Sigmoid colon (tissue), 7 donors: ENCODE data around the gene AFF4. TPM values are rescaled to one million over a fixed set of nuclear protein-coding genes. Genes with fewer than 3 reads are reported as not detected.

Experiments used
- DNase-seq: peaks from one replicate; pipeline ENCODE4 v3.0.0-alpha.2; 2019
- H3K27ac ChIP-seq, 4 donors: fragments of 200-600 bp; sonication (generic); one replicate each; pipeline ENCODE4 v1.5.1; 2016 to 2019; ENCODE audit warnings: mild to moderate bottlenecking in 1 of 4
- H3K27me3 ChIP-seq, 3 donors: fragments of 200-600 bp; sonication (generic); one replicate each; pipeline ENCODE4 v1.5.1; 2019; ENCODE audit warnings: mild to moderate bottlenecking in 1 of 3
- H3K36me3 ChIP-seq, 4 donors: fragments of 200-600 bp; sonication (generic); one replicate each; pipeline ENCODE4 v1.5.1; 2016 to 2019
- H3K4me1 ChIP-seq, 4 donors: fragments of 200-600 bp; sonication (generic); one replicate each; pipeline ENCODE4 v1.5.1; 2017 to 2019
- H3K4me3 ChIP-seq, 4 donors: fragments of 200-600 bp; sonication (generic); one replicate each; pipeline ENCODE4 v1.5.1; 2017 to 2019; ENCODE audit warnings: mild to moderate bottlenecking in 2 of 4, moderate library complexity in 1 of 4
- H3K9me3 ChIP-seq, 4 donors: fragments of 200-600 bp in 3 of 4; sonication (generic) in 3 of 4; one replicate each; pipeline versions ENCODE4 v1.5.1 to v1.6.1; 2013 to 2019
- CTCF ChIP-seq, 4 experiments: fragments of 450-650 bp in 3 of 4; fragments of 200-600 bp in 1 of 4; IDR thresholded peaks; one replicate each; pipeline ENCODE4 v1.5.1; 2016 to 2019; ENCODE audit warnings: antibody characterized with exemption in 4 of 4, mild to moderate bottlenecking in 3 of 4, moderate library complexity in 2 of 4
- EP300 ChIP-seq, 4 donors: sonication (generic); formaldehyde crosslinking; IDR thresholded peaks; one replicate each; pipeline ENCODE4 v1.6.1; 2017; ENCODE audit warnings: antibody characterized with exemption in 4 of 4
- POLR2A ChIP-seq, 2 donors: fragments of 450-650 bp; IDR thresholded peaks; one replicate each; pipeline ENCODE4 v1.6.1; 2016; ENCODE audit warnings: antibody characterized with exemption in 2 of 2, mild to moderate bottlenecking in 2 of 2, moderate library complexity in 2 of 2
- POLR2AphosphoS5 ChIP-seq, 4 donors: sonication (generic); formaldehyde crosslinking; IDR thresholded peaks; one replicate each; pipeline ENCODE4 v1.6.1; 2017; ENCODE audit warnings: antibody characterized with exemption in 4 of 4
- WGBS, 2 donors: extraction: QIAGEN DNeasy Blood & Tissue Kit; methylation state at CpG; one replicate each; pipeline ENCODE4 v1.1.7; 2013; 5-methylcytosine and 5-hydroxymethylcytosine counted together
- intact Hi-C: fragments of 100-400 bp; cut with DNase I; formaldehyde crosslinking; loops from one replicate; pipeline ENCODE4 v1.15.1; 2023
- polyA plus RNA-seq, 3 donors: library from polyadenylated mRNA; stranded (reverse); fragments of 200-250 nt; gene quantifications; one replicate each; pipeline ENCODE4 v1.2.3, GENCODE V29; 2013
- total RNA-seq, 4 donors: library from RNA; depleted of rRNA; stranded (reverse); fragments of >200 nt; gene quantifications; one replicate each; pipeline ENCODE4 v1.1.0, GENCODE V29; 2016
- donor health status: healthy with polysubstance abuse.
- donor health status: Bipolar disorder and iron deficiency.
- donor health status: healthy.

Gene AFF4
- total and polyA plus RNA-seq, 7 donors: 9.0 to 74.0 (median 52.4) TPM

DNA sequence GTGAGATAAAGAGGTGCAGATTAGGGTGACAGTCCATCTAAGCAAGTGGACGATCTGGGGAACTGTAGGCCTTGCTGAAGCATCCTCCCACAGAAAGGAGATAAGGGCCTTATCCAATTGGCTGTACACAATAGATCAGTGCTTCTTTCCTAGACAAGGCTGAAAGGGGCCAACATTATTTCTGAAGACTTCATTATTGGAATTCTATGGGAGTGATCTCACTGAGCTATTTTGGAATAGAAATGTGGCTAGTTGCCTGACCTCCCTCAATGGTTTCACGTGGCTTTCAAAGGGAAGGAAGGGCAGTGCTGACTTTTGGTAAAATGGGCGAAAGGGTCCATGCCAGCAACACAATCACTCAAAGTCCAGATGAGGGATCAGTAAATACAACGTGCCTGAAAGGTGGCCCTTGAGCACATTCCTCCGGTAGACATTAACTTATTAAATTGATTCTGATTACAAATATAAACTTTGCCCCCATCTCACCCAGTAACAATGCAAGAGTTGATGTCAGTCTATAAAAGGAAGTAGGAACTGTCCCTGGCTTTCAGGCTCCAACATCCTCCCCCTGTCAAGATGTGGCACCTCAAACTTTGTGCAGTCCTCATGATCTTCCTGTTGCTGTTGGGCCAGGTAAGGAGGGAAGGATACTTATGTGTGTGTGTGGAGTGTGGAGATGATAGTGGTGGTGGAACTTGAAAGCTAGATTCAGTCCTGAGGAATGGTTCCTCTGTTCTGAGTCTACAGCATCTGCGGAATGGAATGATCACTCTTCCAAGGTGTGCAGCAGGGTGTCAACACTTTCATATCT, 90.1 kb downstream of the AFF4 start, which contains the start of gene LEAP2:
TSS of gene LEAP2 (plus strand) at position 550 of the 811 bp plus-strand sequence. CDS start at position 577, 27 bp downstream.
- Histone ChIP-seq H3K4me1 (peaks cover 0 to 20% (median 12%) of the 10 kb centered on the region in 4 donors), H3K9me3 (no peaks in the 10 kb centered on the region), H3K4me3 (no peak within 1 kb of the TSS), H3K36me3 (peaks cover 0 to 67% (median 11%) of the 10 kb centered on the region in 4 donors), H3K27me3 (no peaks in the 10 kb centered on the region), H3K27ac (peak within 1 kb of the TSS in 1 of 4 donors; percentile 17)
- intact Hi-C loops: no loop called here
- 25 to 61% methylated on average over 6 of the region's 6 CpGs for WGBS, 2 donors
- peak in 2 of 4 donors; percentile 12 to 31 for TF ChIP-seq POLR2AphosphoS5 (IDR thresholded peaks at IDR 0.05)
- TF ChIP-seq EP300 (IDR thresholded peaks at IDR 0.05): no peak
- DNase-seq: no peak

GRCh38 chr5:132872788-132873118, 90.7 kb downstream of the AFF4 start:
- no peak overlapping the region for H3K4me3 ChIP-seq
- peak overlapping the region in 1 of 4 donors; percentile 17 for H3K27ac ChIP-seq
- peaks cover 0 to 19% (median 11%) of the 10 kb centered on the region in 4 donors for H3K4me1 ChIP-seq
- H3K36me3 ChIP-seq: peaks cover 0 to 68% (median 11%) of the 10 kb centered on the region in 4 donors
- TF ChIP-seq EP300 (IDR thresholded peaks at IDR 0.05): no peak
- no peak for TF ChIP-seq POLR2AphosphoS5 (IDR thresholded peaks at IDR 0.05)
- TF ChIP-seq CTCF (IDR thresholded peaks at IDR 0.05): no peak
- no peak for TF ChIP-seq POLR2A (IDR thresholded peaks at IDR 0.05)
- 100% methylated on average over 1 of the region's 1 CpG for WGBS, 2 donors
- DNase-seq: no peak
- H3K9me3 ChIP-seq: no peaks in the 10 kb centered on the region
- H3K27me3 ChIP-seq: no peaks in the 10 kb centered on the region
- intact Hi-C loops: no loop called here

DNA sequence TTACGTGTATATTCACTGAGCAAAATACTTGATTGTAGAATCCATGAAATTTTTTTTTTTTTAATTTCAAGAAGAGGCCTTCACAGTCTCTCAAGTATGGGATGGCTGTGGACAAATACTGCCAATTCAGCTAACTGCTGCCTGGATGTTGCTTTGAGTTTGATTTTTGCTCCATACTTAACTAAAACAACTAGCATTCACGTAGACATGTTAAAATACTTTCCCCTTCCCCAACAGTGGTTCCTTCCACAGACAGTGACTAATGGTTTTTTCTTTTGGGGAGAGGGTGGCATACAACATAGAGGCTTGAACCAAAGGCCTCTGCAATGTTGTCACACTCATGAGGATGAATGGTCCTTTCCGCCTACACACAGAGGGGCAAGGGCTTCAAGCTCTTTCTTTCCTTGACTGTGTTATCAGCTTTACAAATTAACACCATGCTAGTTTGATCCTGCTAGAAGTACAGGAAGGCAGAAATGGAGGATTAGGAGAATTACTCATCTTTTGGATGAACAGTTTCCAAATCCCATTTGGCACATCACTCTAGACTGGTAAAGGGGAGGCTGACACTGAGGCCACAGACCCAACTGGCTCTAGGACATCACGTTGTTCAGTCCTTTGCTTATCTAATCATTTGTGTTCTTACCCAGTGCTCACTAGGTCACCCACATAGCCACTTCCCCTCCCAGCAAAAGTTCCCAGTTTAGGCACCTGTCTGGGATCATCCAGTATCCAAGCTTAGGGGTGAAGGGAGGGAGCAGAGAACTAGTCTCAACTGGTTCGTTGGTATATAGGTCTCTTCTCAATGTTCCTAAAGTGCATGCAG, 91.8 kb downstream of the AFF4 start:
- 90 to 91% methylated on average over 5 of the region's 5 CpGs for WGBS, 2 donors
- Histone ChIP-seq H3K9me3 (no peaks in the 10 kb centered on the region), H3K27me3 (no peaks in the 10 kb centered on the region), H3K36me3 (peaks cover 0 to 61% (median 11%) of the 10 kb centered on the region in 4 donors), H3K4me3 (no peak overlapping the region), H3K4me1 (peaks cover 0 to 24% (median 13%) of the 10 kb centered on the region in 4 donors), H3K27ac (no peak overlapping the region)
- no peak for TF ChIP-seq CTCF (IDR thresholded peaks at IDR 0.05)
- peak in 1 of 4 donors; percentile 4 for TF ChIP-seq POLR2AphosphoS5 (IDR thresholded peaks at IDR 0.05)
- intact Hi-C loops: no loop called here
- no peak for DNase-seq

DNA sequence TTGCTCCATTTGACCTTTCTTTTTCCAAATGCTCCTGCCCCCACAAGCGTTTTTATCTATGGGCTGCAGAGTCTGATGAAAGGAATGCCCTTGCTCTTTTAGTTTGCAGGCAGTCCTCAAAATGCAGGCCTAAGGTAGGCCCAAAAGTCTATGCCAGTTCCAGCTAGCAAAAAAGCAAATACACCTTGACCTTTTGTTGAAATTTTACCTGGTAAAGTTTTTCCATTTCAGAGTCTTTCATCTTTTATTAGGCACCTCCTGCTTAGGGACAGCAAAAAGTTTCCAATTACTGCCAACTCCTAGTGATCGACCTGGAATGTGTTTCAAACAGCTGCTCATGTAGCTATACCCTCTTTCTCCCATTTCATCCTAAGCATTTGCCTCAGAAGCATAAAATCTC, 92.6 kb downstream of the AFF4 start:
- no peaks in the 10 kb centered on the region for H3K9me3 ChIP-seq
- H3K27ac ChIP-seq: no peak overlapping the region
- no peak for TF ChIP-seq POLR2A (IDR thresholded peaks at IDR 0.05)
- no peak for TF ChIP-seq POLR2AphosphoS5 (IDR thresholded peaks at IDR 0.05)
- no peak for TF ChIP-seq CTCF (IDR thresholded peaks at IDR 0.05)
- no peak for TF ChIP-seq EP300 (IDR thresholded peaks at IDR 0.05)
- H3K4me3 ChIP-seq: no peak overlapping the region
- H3K27me3 ChIP-seq: no peaks in the 10 kb centered on the region
- intact Hi-C loops: no loop called here
- 68 to 78% methylated on average over 2 of the region's 2 CpGs for WGBS, 2 donors
- no peak for DNase-seq
- H3K4me1 ChIP-seq: peaks cover 0 to 28% (median 16%) of the 10 kb centered on the region in 4 donors
- peaks cover 0 to 53% (median 10%) of the 10 kb centered on the region in 4 donors for H3K36me3 ChIP-seq

- no peak for DNase-seq
- no peaks in the 10 kb centered on the region for H3K27me3 ChIP-seq
- H3K4me3 ChIP-seq: no peak overlapping the region
- H3K4me1 ChIP-seq: peaks cover 0 to 30% (median 20%) of the 10 kb centered on the region in 4 donors
- no peak for TF ChIP-seq CTCF (IDR thresholded peaks at IDR 0.05)
- TF ChIP-seq EP300 (IDR thresholded peaks at IDR 0.05): no peak
- TF ChIP-seq POLR2AphosphoS5 (IDR thresholded peaks at IDR 0.05): no peak
- no peak for TF ChIP-seq POLR2A (IDR thresholded peaks at IDR 0.05)
- peaks cover 0 to 38% (median 10%) of the 10 kb centered on the region in 4 donors for H3K36me3 ChIP-seq
- 85 to 90% methylated on average over 4 of the region's 4 CpGs for WGBS, 2 donors
- no peaks in the 10 kb centered on the region for H3K9me3 ChIP-seq
- H3K27ac ChIP-seq: no peak overlapping the region
- intact Hi-C loops: loop anchor here (5.0 to 10.0 kb wide), 2 partner anchors 186 to 311 kb away; partner anchors contain the start of genes HSPA4 and RAD50
Measured at GRCh38 chr5:132868754-132869153, 94.7 kb downstream of the AFF4 start.
